Measurements from ENCODE around the gene HOXA2. TPM values are rescaled to one million over a fixed set of nuclear protein-coding genes. Genes with fewer than 3 reads are reported as not detected.

The HOXA2 gene
- total and polyA plus RNA-seq, 2 of the 8 experiments (the other 6 are each of a cell fraction or from before 2014, with no cell fraction given), result not detected

DNA sequence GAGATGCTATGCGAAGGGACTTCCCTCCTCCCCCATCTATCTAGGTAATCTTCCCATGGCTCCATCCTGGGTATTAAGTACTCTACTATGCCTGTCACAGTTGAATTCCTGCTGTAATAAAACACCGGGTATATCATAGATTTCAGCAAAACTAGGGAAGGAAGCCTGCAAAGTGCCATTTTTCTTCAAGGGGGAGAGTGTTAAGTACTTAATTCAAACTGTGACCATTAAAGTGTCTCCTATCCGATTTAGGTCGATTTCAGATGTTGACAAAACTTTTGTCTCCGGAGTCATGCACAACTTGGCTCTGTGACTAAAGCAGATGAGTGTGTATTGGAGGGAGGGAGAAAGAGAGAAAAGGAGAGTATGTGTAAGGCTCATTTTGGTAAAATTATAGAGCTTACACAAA, 23.5 kb upstream of the HOXA2 start:
- Histone ChIP-seq H3K9ac (replicated peaks in 1 of 4; ENCODE audit: extremely low read depth in 1 of 4, low read depth in 3 of 4, low read length in 3 of 4) (no peak overlapping the region), H3K23ac (ENCODE audit: insufficient read length) (no peak overlapping the region), H3K9me3 (ENCODE audit: insufficient read depth in 2 of 2, low read depth in 1 of 2, low read length in 1 of 2) (peaks cover 0 to 4% of the 10 kb centered on the region in 2 experiments; a peak in 1 of 4 replicates), H4K20me1 (replicated peaks in 1 of 2; ENCODE audit: control insufficient read depth in 1 of 2, insufficient read depth in 2 of 2, low read length in 2 of 2) (peaks cover 20 to 30% of the 10 kb centered on the region in 2 experiments), H2AFZ (ENCODE audit: low read length) (no peak overlapping the region), H3K4me1 (replicated peaks in 1 of 4; ENCODE audit: control insufficient read depth in 3 of 4, insufficient read depth in 4 of 4, low read length in 3 of 4) (peaks cover 0 to 3% (median under 1%) of the 10 kb centered on the region in 4 experiments; a peak in 3 of 7 replicates), H4K91ac (replicated peaks; ENCODE audit: insufficient read length, low read length) (no peak overlapping the region), H3K14ac (ENCODE audit: insufficient read length) (no peak overlapping the region), H3K4ac (replicated peaks; ENCODE audit: insufficient read length, low read depth, low read length) (no peak overlapping the region), H3K4me2 (ENCODE audit: insufficient read depth in 1 of 2, low read depth in 2 of 2, low read length in 2 of 2) (no peak overlapping the region), H3K18ac (ENCODE audit: extremely low read depth, low read length) (no peak overlapping the region), H3K4me3 (ENCODE audit: extremely low read depth in 1 of 4, insufficient read depth in 2 of 4, low read depth in 3 of 4, low read length in 4 of 4) (no peak overlapping the region), H3K79me2 (ENCODE audit: control insufficient read depth in 1 of 2, insufficient read depth in 2 of 2, low read length in 2 of 2) (no peaks in the 10 kb centered on the region), H3K27me3 (replicated peaks in 1 of 4; ENCODE audit: control insufficient read depth in 3 of 4, extremely low read depth in 1 of 4, insufficient read depth in 3 of 4, low read length in 3 of 4) (peaks cover 99 to 100% (median 100%) of the 10 kb centered on the region in 4 experiments), H3K56ac (replicated peaks; ENCODE audit: insufficient read length, low read depth, low read length) (no peak overlapping the region), H3K36me3 (ENCODE audit: control insufficient read depth in 2 of 4, insufficient read depth in 4 of 4, low read length in 3 of 4) (peaks cover 0 to 8% (median 0%) of the 10 kb centered on the region in 4 experiments; a peak in 1 of 8 replicates), H2BK5ac (ENCODE audit: low read depth, low read length) (no peak overlapping the region), H3K27ac (ENCODE audit: low read depth, low read length) (no peak overlapping the region), H4K8ac (ENCODE audit: extremely low read depth, insufficient read depth, low read length) (no peak overlapping the region), H2BK12ac (ENCODE audit: low read depth, low read length) (no peak overlapping the region), H3K79me1 (ENCODE audit: low read depth, low read length) (no peaks in the 10 kb centered on the region), H4K5ac (ENCODE audit: insufficient read length, low read depth, low read length) (no peak overlapping the region), H2BK15ac (ENCODE audit: low read length) (no peak overlapping the region), H2BK120ac (replicated peaks; ENCODE audit: low read depth, low read length) (no peak overlapping the region), H2BK20ac (ENCODE audit: low read length) (no peak overlapping the region), H2AK5ac (ENCODE audit: low read depth, low read length) (no peak overlapping the region), H3K23me2 (ENCODE audit: low read depth, low read length) (peaks cover 2% of the 10 kb centered on the region; the same call in 1 of the 2 replicates)
- DNase-seq (ENCODE audit: low read depth in 1 of 2, low spot score in 2 of 2) (no peak), FAIRE-seq (no peak)
- TF ChIP-seq HDAC2 (IDR thresholded peaks at IDR 0.05; ENCODE audit: borderline replicate concordance in 1 of 2, low read depth in 2 of 2, low read length in 2 of 2), result no peak
- CTCF ChIA-PET (ENCODE audit: partially characterized antibody), result interaction anchor here (1.0 kb wide), 1 partner anchor 18 kb away, joined by 3 read pairs; no protein-coding TSS in a partner anchor
- 26% methylated on average over 5 of the region's 5 CpGs; no CpG with 5 or more reads in 1 of the 2 experiments for WGBS, 2 experiments (ENCODE audit: extremely low coverage in 1 of 2, insufficient coverage in 1 of 2, insufficient read length in 1 of 2, insufficient replicate concordance in 2 of 2, low coverage in 1 of 2, low lambda C conversion rate in 2 of 2, missing lambda C conversion rate in 1 of 2)
- POLR2A ChIA-PET (ENCODE audit: partially characterized antibody), result no interaction called here
